Measurements from ENCODE around the gene UROC1.

DNA sequence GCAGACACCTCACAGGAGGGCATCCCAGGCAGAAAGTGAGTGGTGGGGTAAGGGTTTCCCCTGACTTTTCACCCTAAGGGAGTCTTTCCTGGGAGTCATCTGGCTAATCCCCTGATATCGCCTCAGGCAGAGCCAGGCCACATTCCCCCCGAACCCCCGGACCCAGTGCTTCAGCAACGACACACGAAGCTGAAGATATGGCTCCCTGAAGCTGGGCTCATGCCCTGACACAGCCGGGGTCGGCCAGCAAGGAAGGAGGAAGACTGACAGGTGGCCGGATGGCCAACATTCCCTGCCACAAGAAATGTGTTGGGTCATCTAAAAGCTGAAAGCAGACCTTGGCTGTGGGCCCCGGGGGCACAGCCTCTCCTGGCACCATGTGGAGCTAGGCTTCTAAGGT is 20.7 kb upstream of the UROC1 start:
- no peak for TF ChIP-seq POLR2A (IDR thresholded peaks at IDR 0.05)
- TF ChIP-seq, protein P1, sequence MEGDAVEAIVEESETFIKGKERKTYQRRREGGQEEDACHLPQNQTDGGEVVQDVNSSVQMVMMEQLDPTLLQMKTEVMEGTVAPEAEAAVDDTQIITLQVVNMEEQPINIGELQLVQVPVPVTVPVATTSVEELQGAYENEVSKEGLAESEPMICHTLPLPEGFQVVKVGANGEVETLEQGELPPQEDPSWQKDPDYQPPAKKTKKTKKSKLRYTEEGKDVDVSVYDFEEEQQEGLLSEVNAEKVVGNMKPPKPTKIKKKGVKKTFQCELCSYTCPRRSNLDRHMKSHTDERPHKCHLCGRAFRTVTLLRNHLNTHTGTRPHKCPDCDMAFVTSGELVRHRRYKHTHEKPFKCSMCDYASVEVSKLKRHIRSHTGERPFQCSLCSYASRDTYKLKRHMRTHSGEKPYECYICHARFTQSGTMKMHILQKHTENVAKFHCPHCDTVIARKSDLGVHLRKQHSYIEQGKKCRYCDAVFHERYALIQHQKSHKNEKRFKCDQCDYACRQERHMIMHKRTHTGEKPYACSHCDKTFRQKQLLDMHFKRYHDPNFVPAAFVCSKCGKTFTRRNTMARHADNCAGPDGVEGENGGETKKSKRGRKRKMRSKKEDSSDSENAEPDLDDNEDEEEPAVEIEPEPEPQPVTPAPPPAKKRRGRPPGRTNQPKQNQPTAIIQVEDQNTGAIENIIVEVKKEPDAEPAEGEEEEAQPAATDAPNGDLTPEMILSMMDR (IDR thresholded peaks at IDR 0.05), result no peak
